ENCODE results near the gene AQP1.

AQP1 gene

DNA sequence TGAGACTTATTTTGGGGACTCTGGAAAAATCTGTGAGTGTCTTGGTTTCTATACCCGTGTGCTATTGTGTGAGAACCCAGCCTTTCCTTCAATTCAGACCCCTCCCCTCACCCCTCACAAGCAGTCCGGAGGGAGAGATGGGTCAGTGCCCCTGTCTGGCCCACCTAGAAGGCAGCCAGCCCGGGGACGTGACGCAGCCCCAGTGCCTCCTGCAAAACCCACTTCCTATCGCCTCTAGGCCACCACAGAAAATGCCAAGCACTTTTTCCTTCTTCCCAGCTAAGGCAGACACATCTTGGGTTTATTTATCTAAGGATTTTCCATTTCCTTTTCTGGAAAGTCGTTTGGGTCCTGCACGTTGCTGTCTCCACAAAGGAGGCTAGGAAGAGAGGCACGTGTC, 11.6 kb upstream of the AQP1 start:
- no peak for ATAC-seq

DNA sequence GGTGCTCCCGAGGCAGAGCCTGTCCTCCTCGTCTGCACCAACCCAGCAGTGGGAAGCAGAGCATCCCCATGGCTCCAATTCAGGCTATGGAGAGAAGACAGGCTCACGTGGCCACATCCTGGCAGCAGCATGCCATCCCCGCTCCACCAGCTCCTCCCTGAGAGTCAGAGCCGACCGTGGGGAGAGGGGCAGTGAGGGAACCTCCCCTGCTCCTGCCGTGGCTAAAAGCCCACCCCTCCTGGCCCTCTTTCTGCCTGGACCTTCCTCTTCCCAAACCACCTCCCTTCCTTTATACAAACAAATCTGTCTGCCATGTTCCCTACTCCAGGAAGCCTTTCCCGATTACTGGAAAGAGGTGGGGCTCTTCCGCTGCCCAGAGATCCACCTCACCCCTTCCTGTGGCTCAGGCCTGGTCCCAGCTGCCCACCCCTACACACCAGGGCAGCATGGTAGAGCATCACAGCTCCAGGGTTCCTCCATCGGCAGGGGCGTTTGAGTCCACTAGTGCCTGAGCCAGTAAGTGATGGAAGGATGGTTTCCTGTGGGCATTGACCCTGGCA, 10.8 kb upstream of the AQP1 start:
- TF ChIP-seq TCF4 (CRISPR knock-in tag; IDR thresholded peaks at IDR 0.05; ENCODE audit: borderline replicate concordance): no peak
- TF ChIP-seq, protein P1, sequence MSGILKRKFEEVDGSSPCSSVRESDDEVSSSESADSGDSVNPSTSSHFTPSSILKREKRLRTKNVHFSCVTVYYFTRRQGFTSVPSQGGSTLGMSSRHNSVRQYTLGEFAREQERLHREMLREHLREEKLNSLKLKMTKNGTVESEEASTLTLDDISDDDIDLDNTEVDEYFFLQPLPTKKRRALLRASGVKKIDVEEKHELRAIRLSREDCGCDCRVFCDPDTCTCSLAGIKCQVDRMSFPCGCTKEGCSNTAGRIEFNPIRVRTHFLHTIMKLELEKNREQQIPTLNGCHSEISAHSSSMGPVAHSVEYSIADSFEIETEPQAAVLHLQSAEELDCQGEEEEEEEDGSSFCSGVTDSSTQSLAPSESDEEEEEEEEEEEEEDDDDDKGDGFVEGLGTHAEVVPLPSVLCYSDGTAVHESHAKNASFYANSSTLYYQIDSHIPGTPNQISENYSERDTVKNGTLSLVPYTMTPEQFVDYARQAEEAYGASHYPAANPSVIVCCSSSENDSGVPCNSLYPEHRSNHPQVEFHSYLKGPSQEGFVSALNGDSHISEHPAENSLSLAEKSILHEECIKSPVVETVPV (CRISPR knock-in tag; IDR thresholded peaks at IDR 0.05): no peak
- TF ChIP-seq, protein P2, sequence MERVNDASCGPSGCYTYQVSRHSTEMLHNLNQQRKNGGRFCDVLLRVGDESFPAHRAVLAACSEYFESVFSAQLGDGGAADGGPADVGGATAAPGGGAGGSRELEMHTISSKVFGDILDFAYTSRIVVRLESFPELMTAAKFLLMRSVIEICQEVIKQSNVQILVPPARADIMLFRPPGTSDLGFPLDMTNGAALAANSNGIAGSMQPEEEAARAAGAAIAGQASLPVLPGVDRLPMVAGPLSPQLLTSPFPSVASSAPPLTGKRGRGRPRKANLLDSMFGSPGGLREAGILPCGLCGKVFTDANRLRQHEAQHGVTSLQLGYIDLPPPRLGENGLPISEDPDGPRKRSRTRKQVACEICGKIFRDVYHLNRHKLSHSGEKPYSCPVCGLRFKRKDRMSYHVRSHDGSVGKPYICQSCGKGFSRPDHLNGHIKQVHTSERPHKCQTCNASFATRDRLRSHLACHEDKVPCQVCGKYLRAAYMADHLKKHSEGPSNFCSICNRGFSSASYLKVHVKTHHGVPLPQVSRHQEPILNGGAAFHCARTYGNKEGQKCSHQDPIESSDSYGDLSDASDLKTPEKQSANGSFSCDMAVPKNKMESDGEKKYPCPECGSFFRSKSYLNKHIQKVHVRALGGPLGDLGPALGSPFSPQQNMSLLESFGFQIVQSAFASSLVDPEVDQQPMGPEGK (CRISPR knock-in tag; IDR thresholded peaks at IDR 0.05; ENCODE audit: borderline replicate concordance): no peak
- no peak for TF ChIP-seq PPARA (CRISPR knock-in tag; IDR thresholded peaks at IDR 0.05; ENCODE audit: borderline replicate concordance)
- TF ChIP-seq SNAI2 (CRISPR knock-in tag; IDR thresholded peaks at IDR 0.05): no peak
- TF ChIP-seq, protein P3, sequence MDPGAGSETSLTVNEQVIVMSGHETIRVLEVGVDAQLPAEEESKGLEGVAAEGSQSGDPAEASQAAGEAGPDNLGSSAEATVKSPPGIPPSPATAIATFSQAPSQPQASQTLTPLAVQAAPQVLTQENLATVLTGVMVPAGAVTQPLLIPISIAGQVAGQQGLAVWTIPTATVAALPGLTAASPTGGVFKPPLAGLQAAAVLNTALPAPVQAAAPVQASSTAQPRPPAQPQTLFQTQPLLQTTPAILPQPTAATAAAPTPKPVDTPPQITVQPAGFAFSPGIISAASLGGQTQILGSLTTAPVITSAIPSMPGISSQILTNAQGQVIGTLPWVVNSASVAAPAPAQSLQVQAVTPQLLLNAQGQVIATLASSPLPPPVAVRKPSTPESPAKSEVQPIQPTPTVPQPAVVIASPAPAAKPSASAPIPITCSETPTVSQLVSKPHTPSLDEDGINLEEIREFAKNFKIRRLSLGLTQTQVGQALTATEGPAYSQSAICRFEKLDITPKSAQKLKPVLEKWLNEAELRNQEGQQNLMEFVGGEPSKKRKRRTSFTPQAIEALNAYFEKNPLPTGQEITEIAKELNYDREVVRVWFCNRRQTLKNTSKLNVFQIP (CRISPR knock-in tag; IDR thresholded peaks at IDR 0.05; ENCODE audit: borderline replicate concordance, low read depth): no peak
- no peak for TF ChIP-seq ZC3H10 (CRISPR knock-in tag; IDR thresholded peaks at IDR 0.05)
- no peak for TF ChIP-seq BACH2 (CRISPR knock-in tag; IDR thresholded peaks at IDR 0.05; ENCODE audit: borderline replicate concordance)
- TF ChIP-seq, protein P4, sequence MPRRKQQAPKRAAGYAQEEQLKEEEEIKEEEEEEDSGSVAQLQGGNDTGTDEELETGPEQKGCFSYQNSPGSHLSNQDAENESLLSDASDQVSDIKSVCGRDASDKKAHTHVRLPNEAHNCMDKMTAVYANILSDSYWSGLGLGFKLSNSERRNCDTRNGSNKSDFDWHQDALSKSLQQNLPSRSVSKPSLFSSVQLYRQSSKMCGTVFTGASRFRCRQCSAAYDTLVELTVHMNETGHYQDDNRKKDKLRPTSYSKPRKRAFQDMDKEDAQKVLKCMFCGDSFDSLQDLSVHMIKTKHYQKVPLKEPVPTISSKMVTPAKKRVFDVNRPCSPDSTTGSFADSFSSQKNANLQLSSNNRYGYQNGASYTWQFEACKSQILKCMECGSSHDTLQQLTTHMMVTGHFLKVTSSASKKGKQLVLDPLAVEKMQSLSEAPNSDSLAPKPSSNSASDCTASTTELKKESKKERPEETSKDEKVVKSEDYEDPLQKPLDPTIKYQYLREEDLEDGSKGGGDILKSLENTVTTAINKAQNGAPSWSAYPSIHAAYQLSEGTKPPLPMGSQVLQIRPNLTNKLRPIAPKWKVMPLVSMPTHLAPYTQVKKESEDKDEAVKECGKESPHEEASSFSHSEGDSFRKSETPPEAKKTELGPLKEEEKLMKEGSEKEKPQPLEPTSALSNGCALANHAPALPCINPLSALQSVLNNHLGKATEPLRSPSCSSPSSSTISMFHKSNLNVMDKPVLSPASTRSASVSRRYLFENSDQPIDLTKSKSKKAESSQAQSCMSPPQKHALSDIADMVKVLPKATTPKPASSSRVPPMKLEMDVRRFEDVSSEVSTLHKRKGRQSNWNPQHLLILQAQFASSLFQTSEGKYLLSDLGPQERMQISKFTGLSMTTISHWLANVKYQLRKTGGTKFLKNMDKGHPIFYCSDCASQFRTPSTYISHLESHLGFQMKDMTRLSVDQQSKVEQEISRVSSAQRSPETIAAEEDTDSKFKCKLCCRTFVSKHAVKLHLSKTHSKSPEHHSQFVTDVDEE (CRISPR knock-in tag; IDR thresholded peaks at IDR 0.05): no peak
- TF ChIP-seq GLIS3 (CRISPR knock-in tag; IDR thresholded peaks at IDR 0.05): no peak
- no peak for TF ChIP-seq TOX (CRISPR knock-in tag; IDR thresholded peaks at IDR 0.05; ENCODE audit: borderline replicate concordance)
- TF ChIP-seq ZFP3 (CRISPR knock-in tag; IDR thresholded peaks at IDR 0.05): no peak
- ATAC-seq: no peak

More for the DNA sequence above, 11.6 kb upstream of the AQP1 start:
- TF ChIP-seq, protein P5, sequence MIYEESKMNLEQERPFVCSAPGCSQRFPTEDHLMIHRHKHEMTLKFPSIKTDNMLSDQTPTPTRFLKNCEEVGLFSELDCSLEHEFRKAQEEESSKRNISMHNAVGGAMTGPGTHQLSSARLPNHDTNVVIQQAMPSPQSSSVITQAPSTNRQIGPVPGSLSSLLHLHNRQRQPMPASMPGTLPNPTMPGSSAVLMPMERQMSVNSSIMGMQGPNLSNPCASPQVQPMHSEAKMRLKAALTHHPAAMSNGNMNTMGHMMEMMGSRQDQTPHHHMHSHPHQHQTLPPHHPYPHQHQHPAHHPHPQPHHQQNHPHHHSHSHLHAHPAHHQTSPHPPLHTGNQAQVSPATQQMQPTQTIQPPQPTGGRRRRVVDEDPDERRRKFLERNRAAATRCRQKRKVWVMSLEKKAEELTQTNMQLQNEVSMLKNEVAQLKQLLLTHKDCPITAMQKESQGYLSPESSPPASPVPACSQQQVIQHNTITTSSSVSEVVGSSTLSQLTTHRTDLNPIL (CRISPR knock-in tag; IDR thresholded peaks at IDR 0.05; ENCODE audit: low read depth): no peak
- TF ChIP-seq BACH2 (CRISPR knock-in tag; IDR thresholded peaks at IDR 0.05; ENCODE audit: borderline replicate concordance) (no peak), ESRRG (CRISPR knock-in tag; IDR thresholded peaks at IDR 0.05) (no peak), ZNF70 (CRISPR knock-in tag; IDR thresholded peaks at IDR 0.05) (no peak), OSR1 (CRISPR knock-in tag; IDR thresholded peaks at IDR 0.05) (no peak), ARNTL (CRISPR knock-in tag; IDR thresholded peaks at IDR 0.05; ENCODE audit: borderline replicate concordance, low read depth) (no peak), TCF4 (CRISPR knock-in tag; IDR thresholded peaks at IDR 0.05; ENCODE audit: borderline replicate concordance) (no peak), TOX (CRISPR knock-in tag; IDR thresholded peaks at IDR 0.05; ENCODE audit: borderline replicate concordance) (no peak), ZFP3 (CRISPR knock-in tag; IDR thresholded peaks at IDR 0.05) (no peak)
- TF ChIP-seq, protein P4 (CRISPR knock-in tag; IDR thresholded peaks at IDR 0.05): no peak
